Stimulated activated CD8-positive, alpha-beta memory T cell treated with anti-CD3 and anti-CD28 coated beads, Interleukin-7, amount 100 ng/mL, for 24 hours (primary cell): ENCODE measurements around the gene GAGE12G.
"Not testable (repeated sequence)": the region's sequence is repeated elsewhere in the genome, so short reads cannot be mapped to it uniquely, and the experiment has no call there.

Experiments
- DNase-seq: peaks from one replicate; pipeline ENCODE4 v3.0.0-alpha.2; 2020; ENCODE audit warnings: low read depth

GAGE12G gene, protein sequence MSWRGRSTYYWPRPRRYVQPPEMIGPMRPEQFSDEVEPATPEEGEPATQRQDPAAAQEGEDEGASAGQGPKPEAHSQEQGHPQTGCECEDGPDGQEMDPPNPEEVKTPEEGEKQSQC

DNA sequence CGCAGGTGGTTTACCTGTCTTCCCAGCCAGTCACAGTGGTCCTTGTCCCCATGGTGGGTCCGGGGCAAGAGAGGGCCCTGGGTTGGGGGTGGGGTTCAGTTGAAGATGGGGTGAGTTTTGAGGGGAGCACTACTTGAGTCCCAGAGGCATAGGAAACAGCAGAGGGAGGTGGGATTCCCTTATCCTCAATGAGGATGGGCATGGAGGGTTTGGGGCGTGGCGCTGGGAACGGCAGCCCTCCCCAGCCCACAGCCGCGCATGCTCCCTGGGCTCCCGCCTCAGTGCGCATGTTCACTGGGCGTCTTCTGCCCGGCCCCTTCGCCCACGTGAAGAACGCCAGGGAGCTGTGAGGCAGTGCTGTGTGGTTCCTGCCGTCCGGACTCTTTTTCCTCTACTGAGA, at the start of gene GAGE12G:
TSS of gene GAGE12G (plus strand) at position 301 of the 400 bp plus-strand sequence. CDS start 1,155 bp downstream, outside the sequence.
- not testable (repeated sequence) for DNase-seq

DNA sequence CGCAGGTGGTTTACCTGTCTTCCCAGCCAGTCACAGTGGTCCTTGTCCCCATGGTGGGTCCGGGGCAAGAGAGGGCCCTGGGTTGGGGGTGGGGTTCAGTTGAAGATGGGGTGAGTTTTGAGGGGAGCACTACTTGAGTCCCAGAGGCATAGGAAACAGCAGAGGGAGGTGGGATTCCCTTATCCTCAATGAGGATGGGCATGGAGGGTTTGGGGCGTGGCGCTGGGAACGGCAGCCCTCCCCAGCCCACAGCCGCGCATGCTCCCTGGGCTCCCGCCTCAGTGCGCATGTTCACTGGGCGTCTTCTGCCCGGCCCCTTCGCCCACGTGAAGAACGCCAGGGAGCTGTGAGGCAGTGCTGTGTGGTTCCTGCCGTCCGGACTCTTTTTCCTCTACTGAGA, 38.3 kb upstream of the GAGE12G start, which contains the start of gene GAGE12C:
TSS of gene GAGE12C (plus strand) at position 301 of the 400 bp plus-strand sequence. CDS start 1,155 bp downstream, outside the sequence.
- not testable (repeated sequence) for DNase-seq

DNA sequence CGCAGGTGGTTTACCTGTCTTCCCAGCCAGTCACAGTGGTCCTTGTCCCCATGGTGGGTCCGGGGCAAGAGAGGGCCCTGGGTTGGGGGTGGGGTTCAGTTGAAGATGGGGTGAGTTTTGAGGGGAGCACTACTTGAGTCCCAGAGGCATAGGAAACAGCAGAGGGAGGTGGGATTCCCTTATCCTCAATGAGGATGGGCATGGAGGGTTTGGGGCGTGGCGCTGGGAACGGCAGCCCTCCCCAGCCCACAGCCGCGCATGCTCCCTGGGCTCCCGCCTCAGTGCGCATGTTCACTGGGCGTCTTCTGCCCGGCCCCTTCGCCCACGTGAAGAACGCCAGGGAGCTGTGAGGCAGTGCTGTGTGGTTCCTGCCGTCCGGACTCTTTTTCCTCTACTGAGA, 28.8 kb upstream of the GAGE12G start, which contains the start of gene GAGE12D:
TSS of gene GAGE12D (plus strand) at position 301 of the 400 bp plus-strand sequence. CDS start 1,155 bp downstream, outside the sequence.
- not testable (repeated sequence) for DNase-seq

DNA sequence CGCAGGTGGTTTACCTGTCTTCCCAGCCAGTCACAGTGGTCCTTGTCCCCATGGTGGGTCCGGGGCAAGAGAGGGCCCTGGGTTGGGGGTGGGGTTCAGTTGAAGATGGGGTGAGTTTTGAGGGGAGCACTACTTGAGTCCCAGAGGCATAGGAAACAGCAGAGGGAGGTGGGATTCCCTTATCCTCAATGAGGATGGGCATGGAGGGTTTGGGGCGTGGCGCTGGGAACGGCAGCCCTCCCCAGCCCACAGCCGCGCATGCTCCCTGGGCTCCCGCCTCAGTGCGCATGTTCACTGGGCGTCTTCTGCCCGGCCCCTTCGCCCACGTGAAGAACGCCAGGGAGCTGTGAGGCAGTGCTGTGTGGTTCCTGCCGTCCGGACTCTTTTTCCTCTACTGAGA, 19.2 kb upstream of the GAGE12G start, which contains the start of gene GAGE12E:
TSS of gene GAGE12E (plus strand) at position 301 of the 400 bp plus-strand sequence. CDS start 1,155 bp downstream, outside the sequence.
- not testable (repeated sequence) for DNase-seq

DNA sequence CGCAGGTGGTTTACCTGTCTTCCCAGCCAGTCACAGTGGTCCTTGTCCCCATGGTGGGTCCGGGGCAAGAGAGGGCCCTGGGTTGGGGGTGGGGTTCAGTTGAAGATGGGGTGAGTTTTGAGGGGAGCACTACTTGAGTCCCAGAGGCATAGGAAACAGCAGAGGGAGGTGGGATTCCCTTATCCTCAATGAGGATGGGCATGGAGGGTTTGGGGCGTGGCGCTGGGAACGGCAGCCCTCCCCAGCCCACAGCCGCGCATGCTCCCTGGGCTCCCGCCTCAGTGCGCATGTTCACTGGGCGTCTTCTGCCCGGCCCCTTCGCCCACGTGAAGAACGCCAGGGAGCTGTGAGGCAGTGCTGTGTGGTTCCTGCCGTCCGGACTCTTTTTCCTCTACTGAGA, 9.7 kb upstream of the GAGE12G start, which contains the start of gene GAGE12F:
TSS of gene GAGE12F (plus strand) at position 301 of the 400 bp plus-strand sequence. CDS start 1,155 bp downstream, outside the sequence.
- not testable (repeated sequence) for DNase-seq

DNA sequence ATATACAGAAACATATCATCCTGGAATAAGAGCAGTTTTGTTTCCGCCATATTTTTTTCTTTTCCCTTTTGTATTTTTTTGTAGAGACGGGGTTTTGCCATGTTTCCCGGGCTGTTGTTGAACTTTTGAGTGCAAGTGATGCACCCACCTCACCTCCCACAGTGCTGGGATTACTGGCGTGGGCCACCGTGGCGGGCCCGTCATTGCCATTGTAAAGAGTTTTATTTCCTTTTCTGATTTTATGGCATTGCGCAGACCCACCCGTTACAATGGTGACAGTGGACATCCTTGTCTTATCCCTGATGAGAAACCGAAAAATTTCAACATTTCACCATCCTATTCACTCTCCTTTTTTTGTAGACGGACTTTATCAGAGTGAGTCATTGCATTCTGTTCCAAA, 1.5 kb upstream of the GAGE12G start:
- DNase-seq = not testable (repeated sequence)

DNA sequence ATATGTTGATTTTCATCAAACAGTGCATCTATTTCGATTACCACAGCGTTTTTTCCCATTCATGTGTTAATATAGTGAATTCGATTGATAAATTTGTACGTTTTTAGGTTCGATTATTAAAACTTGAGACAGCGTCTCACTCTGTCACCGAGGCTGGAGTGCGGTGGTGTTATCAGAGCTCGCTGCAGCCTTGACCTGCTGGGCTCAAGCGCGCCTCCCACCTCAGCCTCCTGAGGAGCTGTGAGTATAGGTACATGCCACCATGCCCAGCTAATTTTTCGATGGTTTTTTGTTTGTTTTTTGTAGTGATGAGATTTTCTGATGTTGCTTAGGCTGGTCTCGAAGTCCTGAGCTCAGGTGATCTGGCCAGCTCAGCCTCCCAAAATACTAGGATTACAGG, 1.0 kb upstream of the GAGE12G start:
- not testable (repeated sequence) for DNase-seq

DNA sequence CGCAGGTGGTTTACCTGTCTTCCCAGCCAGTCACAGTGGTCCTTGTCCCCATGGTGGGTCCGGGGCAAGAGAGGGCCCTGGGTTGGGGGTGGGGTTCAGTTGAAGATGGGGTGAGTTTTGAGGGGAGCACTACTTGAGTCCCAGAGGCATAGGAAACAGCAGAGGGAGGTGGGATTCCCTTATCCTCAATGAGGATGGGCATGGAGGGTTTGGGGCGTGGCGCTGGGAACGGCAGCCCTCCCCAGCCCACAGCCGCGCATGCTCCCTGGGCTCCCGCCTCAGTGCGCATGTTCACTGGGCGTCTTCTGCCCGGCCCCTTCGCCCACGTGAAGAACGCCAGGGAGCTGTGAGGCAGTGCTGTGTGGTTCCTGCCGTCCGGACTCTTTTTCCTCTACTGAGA, 9.4 kb downstream of the GAGE12G start, which contains the start of gene GAGE12H:
TSS of gene GAGE12H (plus strand) at position 301 of the 400 bp plus-strand sequence. CDS start 1,155 bp downstream, outside the sequence.
- not testable (repeated sequence) for DNase-seq

DNA sequence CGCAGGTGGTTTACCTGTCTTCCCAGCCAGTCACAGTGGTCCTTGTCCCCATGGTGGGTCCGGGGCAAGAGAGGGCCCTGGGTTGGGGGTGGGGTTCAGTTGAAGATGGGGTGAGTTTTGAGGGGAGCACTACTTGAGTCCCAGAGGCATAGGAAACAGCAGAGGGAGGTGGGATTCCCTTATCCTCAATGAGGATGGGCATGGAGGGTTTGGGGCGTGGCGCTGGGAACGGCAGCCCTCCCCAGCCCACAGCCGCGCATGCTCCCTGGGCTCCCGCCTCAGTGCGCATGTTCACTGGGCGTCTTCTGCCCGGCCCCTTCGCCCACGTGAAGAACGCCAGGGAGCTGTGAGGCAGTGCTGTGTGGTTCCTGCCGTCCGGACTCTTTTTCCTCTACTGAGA, 19.0 kb downstream of the GAGE12G start, which contains the start of gene GAGE2A:
TSS of gene GAGE2A (plus strand) at position 301 of the 400 bp plus-strand sequence. CDS start 1,155 bp downstream, outside the sequence.
- DNase-seq = not testable (repeated sequence)

DNA sequence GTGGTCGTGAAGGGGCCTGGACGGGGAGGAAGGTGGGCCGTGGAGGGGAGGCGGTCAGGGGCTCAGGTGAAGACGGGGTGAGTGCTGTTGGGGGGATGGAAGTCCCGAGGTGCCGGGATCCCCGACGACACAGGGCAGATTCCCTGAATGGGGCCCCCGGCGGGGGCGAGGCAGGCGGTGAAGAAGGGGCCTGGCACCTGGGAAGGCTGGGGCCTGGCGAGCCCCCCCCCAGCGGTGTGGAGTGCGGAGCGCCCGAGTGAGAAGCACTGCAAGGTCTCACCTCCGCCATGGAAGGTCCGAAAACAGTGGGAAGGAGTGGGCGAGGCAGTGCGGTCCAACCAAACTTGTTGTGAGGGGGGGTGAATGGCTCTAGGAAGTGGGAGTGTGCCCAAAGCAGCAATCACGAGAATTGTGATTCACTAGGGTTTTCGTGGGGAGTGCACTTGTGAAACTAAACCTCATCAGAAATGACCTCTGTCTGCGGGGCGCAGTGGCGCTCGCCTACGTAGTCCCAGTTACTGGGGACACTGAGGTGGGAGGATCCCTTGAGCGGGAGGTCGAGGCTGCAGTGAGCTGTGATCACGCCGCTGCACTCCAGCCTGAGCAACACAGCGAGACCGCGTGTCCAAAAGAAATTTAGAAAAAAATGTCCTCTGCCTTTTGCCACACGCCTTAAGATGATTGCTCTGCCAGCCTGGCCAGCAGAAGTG, 19.7 kb downstream of the GAGE12G start:
- DNase-seq = not testable (repeated sequence)

DNA sequence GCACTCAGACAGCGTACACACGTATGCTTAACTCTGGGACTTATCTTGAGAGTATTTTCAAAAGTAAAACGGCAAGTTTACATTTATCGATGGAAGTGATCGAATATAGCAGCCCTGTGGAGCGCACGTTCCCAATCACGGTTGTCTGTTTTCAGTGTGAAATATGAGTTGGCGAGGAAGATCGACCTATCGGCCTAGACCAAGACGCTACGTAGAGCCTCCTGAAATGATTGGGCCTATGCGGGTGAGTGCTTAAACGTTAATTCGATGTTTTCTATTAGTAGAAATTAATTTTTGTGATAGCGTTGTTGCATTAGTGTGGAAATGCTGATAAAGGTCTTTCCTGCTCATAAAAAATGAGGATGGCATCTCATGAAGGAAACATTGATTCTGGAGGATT, 20.3 kb downstream of the GAGE12G start:
- DNase-seq = not testable (repeated sequence)

DNA sequence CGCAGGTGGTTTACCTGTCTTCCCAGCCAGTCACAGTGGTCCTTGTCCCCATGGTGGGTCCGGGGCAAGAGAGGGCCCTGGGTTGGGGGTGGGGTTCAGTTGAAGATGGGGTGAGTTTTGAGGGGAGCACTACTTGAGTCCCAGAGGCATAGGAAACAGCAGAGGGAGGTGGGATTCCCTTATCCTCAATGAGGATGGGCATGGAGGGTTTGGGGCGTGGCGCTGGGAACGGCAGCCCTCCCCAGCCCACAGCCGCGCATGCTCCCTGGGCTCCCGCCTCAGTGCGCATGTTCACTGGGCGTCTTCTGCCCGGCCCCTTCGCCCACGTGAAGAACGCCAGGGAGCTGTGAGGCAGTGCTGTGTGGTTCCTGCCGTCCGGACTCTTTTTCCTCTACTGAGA, 28.5 kb downstream of the GAGE12G start, which contains the start of gene GAGE1:
TSS of gene GAGE1 (plus strand) at position 301 of the 400 bp plus-strand sequence. CDS start 1,155 bp downstream, outside the sequence.
- not testable (repeated sequence) for DNase-seq

DNA sequence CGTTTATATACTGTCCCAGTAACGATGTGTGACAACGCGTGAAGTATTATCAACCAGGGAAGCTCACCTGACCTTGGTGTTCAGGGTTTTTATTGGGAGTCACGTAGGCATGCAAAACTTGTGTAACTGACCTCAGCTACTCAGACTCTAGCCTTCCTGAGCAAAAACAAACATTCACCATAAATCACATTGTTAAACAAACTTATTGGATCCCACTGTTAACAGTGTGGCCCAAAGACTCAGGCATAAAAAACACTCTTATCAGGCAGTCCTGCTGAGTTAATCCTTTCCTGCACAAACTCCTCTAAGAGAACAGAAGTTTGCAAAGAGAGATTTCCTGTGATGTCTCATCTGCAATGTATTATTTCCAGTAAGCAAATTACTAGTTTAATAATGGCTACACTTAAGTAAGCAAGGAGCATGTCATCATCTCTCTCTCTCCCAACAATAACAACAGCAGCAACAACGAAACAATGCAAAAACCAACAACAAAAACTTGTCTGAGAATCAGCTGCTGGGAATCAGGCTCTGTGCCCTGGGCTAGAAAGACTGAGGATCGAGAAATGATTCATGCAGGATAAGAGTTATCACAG, 40.6 kb downstream of the GAGE12G start:
- DNase-seq = no peak

DNA sequence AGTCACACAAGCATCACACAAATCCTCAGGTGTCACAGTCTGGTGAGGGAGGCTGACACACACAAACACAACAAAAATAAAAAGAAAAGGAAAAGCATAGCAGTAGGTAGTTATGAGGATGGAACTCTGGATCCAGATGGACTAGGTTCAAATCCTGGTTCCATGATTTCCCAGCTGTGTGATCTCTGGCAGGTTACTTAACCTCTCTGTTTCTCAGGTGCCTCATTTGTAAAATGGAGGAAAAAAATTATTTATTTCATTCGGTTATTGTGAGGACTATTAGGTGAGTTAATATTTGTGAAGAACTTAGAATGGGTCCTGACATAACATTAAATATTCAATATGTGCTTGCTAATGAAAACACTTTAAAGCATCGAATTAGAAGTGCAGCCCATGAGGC, 48.4 kb downstream of the GAGE12G start:
- no peak for DNase-seq
